Measurements from ENCODE around the gene DDIT3. TPM values are rescaled to one million over a fixed set of nuclear protein-coding genes. Genes with fewer than 3 reads are reported as not detected.
A peak's percentile ranks its signal among the peaks of the same experiment; 100 is the strongest.

DDIT3 gene
- total RNA-seq, 1 experiment from 2014 or later, result 14.1 TPM

DNA sequence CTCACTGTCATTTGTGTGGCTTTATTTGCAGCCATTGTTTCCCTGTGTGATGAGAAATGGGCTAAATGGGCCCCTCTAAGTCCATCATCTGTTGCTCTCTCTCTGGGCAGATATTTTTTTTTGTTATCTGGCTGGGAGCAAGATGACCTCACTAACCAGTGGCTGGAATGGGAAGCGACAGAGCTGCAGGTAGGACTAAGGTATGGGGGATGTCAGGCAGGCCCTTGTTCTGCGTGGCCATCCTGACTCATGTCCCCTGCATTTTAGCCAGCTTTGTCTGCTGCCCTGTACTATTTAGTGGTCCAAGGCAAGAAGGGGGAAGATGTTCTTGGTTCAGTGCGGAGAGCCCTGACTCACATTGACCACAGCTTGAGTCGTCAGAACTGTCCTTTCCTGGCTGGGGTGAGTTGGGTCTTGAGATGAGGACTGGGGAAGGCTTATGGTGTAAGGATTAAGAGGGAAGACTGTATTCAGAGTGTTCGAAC, 31.1 kb downstream of the DDIT3 start:
- Histone ChIP-seq H3K56ac (ENCODE audit: insufficient read length, low read depth, low read length) (no peak overlapping the region), H3K18ac (ENCODE audit: insufficient read length, low read depth, low read length) (no peak overlapping the region), H3K27me3 (ENCODE audit: insufficient read depth, low read length) (no peaks in the 10 kb centered on the region), H2BK15ac (ENCODE audit: low read depth, low read length) (no peak overlapping the region), H3K23me2 (ENCODE audit: insufficient read length, low read depth, low read length, poor library complexity, severe bottlenecking) (peaks cover 5% of the 10 kb centered on the region), H3K14ac (ENCODE audit: insufficient read depth, low read length) (no peak overlapping the region), H2BK5ac (ENCODE audit: insufficient read length, low read length) (no peak overlapping the region), H2AFZ (ENCODE audit: low read length) (no peak overlapping the region), H3K23ac (ENCODE audit: insufficient read length, low read depth, low read length) (no peak overlapping the region), H4K20me1 (ENCODE audit: control insufficient read depth, insufficient read depth, insufficient read length) (no peaks in the 10 kb centered on the region), H3T11ph (ENCODE audit: low read length) (no peak overlapping the region), H2BK12ac (ENCODE audit: insufficient read length, low read depth, low read length) (no peak overlapping the region), H3K4me1 (ENCODE audit: insufficient read depth, low read length) (peaks cover 2% of the 10 kb centered on the region; the same call in 1 of the 2 replicates), H3K9me3 (ENCODE audit: control insufficient read depth, low read depth, low read length) (no peaks in the 10 kb centered on the region), H2AK5ac (ENCODE audit: insufficient read length, low read length) (no peak overlapping the region), H3K27ac (ENCODE audit: insufficient read length, low read depth, low read length) (no peak overlapping the region), H4K8ac (replicated peaks; ENCODE audit: insufficient read length, low read depth, low read length) (no peak overlapping the region), H4K5ac (ENCODE audit: insufficient read length, low read depth, low read length) (no peak overlapping the region), H3K9ac (ENCODE audit: extremely low read depth, insufficient read length, low read length) (peak overlapping the region; percentile 85), H2BK20ac (ENCODE audit: low read depth, low read length, poor library complexity, severe bottlenecking) (no peak overlapping the region), H3K79me2 (ENCODE audit: insufficient read depth, low read length) (peaks cover 8% of the 10 kb centered on the region; the same call in 1 of the 2 replicates), H3K79me1 (ENCODE audit: insufficient read depth, low read depth, low read length, poor library complexity, severe bottlenecking) (no peaks in the 10 kb centered on the region), H4K91ac (ENCODE audit: insufficient read length, low read depth, low read length) (no peak overlapping the region), H3K4me2 (ENCODE audit: insufficient read depth, insufficient read length, low read length) (peak overlapping the region; percentile 90), H2BK120ac (ENCODE audit: low read depth, low read length, poor library complexity, severe bottlenecking) (no peak overlapping the region), H3K4ac (ENCODE audit: low read depth, low read length) (no peak overlapping the region)
- Mint-ChIP-seq H3K36me3 (ENCODE audit: insufficient read depth in 1 of 3, low read depth in 3 of 3) (peaks cover 48 to 56% (median 52%) of the 10 kb centered on the region in 3 experiments), H3K4me1 (peaks cover 7 to 8% of the 10 kb centered on the region in 2 experiments), H3K4me3 (peak overlapping the region; percentile 96 to 97), H3K27me3 (ENCODE audit: low read depth) (no peaks in the 10 kb centered on the region), H3K9me3 (peaks cover 3 to 6% of the 10 kb centered on the region in 2 experiments; a peak in 3 of 5 replicates), H3K27ac (peak overlapping the region; percentile 95 to 99 (median 97); a peak in 5 of 7 replicates)
- WGBS (ENCODE audit: extremely low coverage, insufficient read length, low lambda C conversion rate), result no CpG with 5 or more reads among the region's 5 CpGs
- TF ChIP-seq, protein P1, sequence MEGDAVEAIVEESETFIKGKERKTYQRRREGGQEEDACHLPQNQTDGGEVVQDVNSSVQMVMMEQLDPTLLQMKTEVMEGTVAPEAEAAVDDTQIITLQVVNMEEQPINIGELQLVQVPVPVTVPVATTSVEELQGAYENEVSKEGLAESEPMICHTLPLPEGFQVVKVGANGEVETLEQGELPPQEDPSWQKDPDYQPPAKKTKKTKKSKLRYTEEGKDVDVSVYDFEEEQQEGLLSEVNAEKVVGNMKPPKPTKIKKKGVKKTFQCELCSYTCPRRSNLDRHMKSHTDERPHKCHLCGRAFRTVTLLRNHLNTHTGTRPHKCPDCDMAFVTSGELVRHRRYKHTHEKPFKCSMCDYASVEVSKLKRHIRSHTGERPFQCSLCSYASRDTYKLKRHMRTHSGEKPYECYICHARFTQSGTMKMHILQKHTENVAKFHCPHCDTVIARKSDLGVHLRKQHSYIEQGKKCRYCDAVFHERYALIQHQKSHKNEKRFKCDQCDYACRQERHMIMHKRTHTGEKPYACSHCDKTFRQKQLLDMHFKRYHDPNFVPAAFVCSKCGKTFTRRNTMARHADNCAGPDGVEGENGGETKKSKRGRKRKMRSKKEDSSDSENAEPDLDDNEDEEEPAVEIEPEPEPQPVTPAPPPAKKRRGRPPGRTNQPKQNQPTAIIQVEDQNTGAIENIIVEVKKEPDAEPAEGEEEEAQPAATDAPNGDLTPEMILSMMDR (conservative IDR thresholded peaks at IDR 0.05), result no peak
- no peak for DNase-seq

All from H9 (cell line).